ENCODE results near the gene RABGAP1L.

RABGAP1L gene

DNA sequence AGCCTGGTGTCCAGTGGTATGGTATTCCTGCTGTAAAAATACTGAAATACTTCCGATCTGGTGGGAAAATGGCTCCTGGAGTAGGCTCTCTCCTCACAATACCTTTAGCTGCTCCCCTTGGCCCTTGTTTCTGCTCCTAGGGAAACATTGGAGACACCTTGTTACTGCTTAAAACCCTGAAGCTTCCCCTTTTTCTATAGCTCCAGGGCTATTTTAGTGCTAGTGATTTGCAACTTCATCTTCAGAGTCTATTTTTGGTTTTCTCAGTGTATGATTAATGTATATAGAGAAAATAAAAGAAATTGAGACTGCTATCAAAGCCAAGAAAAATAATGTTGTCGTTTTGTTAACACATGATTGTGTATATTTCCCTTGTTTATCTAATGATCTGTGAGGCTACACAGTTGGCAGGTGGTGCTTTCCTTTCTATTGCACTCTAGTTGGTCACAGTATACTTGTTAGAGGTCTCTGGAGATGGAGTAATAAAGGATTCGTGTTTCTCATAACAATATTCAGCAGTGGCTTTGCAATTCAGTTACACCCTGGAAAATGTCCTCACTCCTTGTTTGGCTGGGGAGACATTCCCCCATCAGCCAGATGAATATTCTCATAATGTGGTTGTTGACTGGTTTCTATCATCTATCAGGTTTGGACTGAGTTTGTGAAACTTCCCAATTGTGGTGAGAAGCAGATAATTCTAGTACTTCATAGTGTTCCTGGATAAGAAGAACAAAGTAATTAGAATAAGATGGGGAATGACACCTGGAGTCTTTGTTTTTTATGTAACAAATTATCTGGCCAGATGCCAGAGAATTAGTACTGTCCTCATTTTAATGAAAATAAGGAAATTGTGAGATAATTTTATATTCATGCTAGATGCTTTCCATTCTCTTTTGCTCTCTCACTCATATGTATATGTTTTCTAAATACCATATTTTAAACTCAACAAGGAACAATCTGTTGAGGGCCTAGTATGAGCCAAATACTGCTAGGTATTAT lies 795.6 kb downstream of the RABGAP1L start:
- H3K27ac ChIP-seq: no peak overlapping the region
- ChIA-PET CTCF (interaction anchor here (0.6 to 0.9 kb wide), 3 partner anchors 9 to 441 kb away, joined by 3 to 6 read pairs (median 3); no protein-coding TSS in a partner anchor), POLR2A (ENCODE audit: low non-redundant PET) (no interaction called here)
- no peak for DNase-seq (ENCODE audit: low spot score)
- TF ChIP-seq, protein P1, sequence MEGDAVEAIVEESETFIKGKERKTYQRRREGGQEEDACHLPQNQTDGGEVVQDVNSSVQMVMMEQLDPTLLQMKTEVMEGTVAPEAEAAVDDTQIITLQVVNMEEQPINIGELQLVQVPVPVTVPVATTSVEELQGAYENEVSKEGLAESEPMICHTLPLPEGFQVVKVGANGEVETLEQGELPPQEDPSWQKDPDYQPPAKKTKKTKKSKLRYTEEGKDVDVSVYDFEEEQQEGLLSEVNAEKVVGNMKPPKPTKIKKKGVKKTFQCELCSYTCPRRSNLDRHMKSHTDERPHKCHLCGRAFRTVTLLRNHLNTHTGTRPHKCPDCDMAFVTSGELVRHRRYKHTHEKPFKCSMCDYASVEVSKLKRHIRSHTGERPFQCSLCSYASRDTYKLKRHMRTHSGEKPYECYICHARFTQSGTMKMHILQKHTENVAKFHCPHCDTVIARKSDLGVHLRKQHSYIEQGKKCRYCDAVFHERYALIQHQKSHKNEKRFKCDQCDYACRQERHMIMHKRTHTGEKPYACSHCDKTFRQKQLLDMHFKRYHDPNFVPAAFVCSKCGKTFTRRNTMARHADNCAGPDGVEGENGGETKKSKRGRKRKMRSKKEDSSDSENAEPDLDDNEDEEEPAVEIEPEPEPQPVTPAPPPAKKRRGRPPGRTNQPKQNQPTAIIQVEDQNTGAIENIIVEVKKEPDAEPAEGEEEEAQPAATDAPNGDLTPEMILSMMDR (conservative IDR thresholded peaks at IDR 0.05; ENCODE audit: low read depth): no peak

GRCh38 chr1:174956086-174956485 lies 796.8 kb downstream of the RABGAP1L start:
- no peak overlapping the region for H3K27ac ChIP-seq
- TF ChIP-seq, protein P1 (conservative IDR thresholded peaks at IDR 0.05; ENCODE audit: low read depth): no peak
- ChIA-PET POLR2A (ENCODE audit: low non-redundant PET) (no interaction called here), CTCF (no interaction called here)
- no peak for DNase-seq (ENCODE audit: low spot score)

- DNase-seq (ENCODE audit: low spot score): no peak
- POLR2A ChIA-PET (ENCODE audit: low non-redundant PET): no interaction called here
- TF ChIP-seq, protein P1 (conservative IDR thresholded peaks at IDR 0.05; ENCODE audit: low read depth): no peak
- CTCF ChIA-PET: no interaction called here
- no peak overlapping the region for H3K27ac ChIP-seq
These were observed 797.7 kb downstream of the RABGAP1L start for GRCh38 chr1:174956976-174957375.

GRCh38 chr1:174957829-174958228 lies 798.5 kb downstream of the RABGAP1L start:
- POLR2A ChIA-PET (ENCODE audit: low non-redundant PET): no interaction called here
- TF ChIP-seq, protein P1 (conservative IDR thresholded peaks at IDR 0.05; ENCODE audit: low read depth): no peak
- no peak for DNase-seq (ENCODE audit: low spot score)
- CTCF ChIA-PET: no interaction called here
- H3K27ac ChIP-seq: no peak overlapping the region

DNA sequence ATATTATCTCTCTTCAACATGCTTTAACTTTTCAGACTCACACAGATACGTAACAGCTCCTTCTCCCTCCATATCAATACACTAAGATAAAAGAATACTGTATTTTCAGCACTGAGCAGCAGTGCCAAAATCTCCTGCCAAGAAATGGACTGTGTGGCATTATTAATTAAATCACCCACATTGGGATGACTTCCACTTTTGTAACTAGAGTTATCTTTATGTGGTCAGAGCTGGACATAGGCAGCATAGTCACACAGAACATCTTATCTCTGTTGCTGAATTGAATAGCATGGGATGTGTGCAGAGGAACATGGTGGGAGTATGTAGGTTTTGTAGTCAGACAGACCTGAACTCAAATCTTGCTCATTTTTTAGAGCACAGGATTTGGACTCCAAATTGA lies 799.1 kb downstream of the RABGAP1L start:
- ChIA-PET CTCF (no interaction called here), POLR2A (ENCODE audit: low non-redundant PET) (no interaction called here)
- H3K27ac ChIP-seq: no peak overlapping the region
- no peak for DNase-seq (ENCODE audit: low spot score)
- TF ChIP-seq, protein P1 (conservative IDR thresholded peaks at IDR 0.05; ENCODE audit: low read depth): no peak

GRCh38 chr1:174960362-174960761 lies 801.0 kb downstream of the RABGAP1L start:
- ChIA-PET CTCF (interaction anchor here (0.6 kb wide), 1 partner anchor 55 kb away, joined by 5 read pairs; no protein-coding TSS in a partner anchor), POLR2A (ENCODE audit: low non-redundant PET) (no interaction called here)
- no peak for DNase-seq (ENCODE audit: low spot score)
- no peak overlapping the region for H3K27ac ChIP-seq
- TF ChIP-seq, protein P1 (conservative IDR thresholded peaks at IDR 0.05; ENCODE audit: low read depth): no peak

Measured in RWPE1 (cell line).